Left renal pelvis (tissue), 4 donors: Measurements from ENCODE around the gene GREM1. TPM values are rescaled to one million over a fixed set of nuclear protein-coding genes. Genes with fewer than 3 reads are reported as not detected.

Source experiments
- DNase-seq, 4 donors: peaks; one replicate each; pipeline ENCODE4 v3.0.0-alpha.2; 2013; ENCODE audit warnings: low read depth in 4 of 4, low spot score in 3 of 4
- polyA plus RNA-seq, 4 donors: library from polyadenylated mRNA; unstranded; fragments of 120-200 nt; gene quantifications; one replicate each; pipeline ENCODE4 v1.2.1, GENCODE V29; 2013; ENCODE audit not compliant: insufficient read length in 4 of 4

GREM1 gene
- polyA plus RNA-seq, 4 donors = 0.21 to 0.60 (median 0.41) TPM

GRCh38 chr15:32775103-32775502 lies 57.3 kb downstream of the GREM1 start:
- no peak for DNase-seq

GRCh38 chr15:32778391-32779176 lies 60.8 kb downstream of the GREM1 start:
- DNase-seq = no peak

- no peak for DNase-seq
Observed at GRCh38 chr15:32781781-32782180, 64.0 kb downstream of the GREM1 start.

- DNase-seq = no peak
Observed at GRCh38 chr15:32784581-32784980, 66.8 kb downstream of the GREM1 start.

GRCh38 chr15:32786906-32787305 lies 69.1 kb downstream of the GREM1 start:
- DNase-seq = no peak

GRCh38 chr15:32787949-32788348 lies 70.1 kb downstream of the GREM1 start:
- no peak for DNase-seq

GRCh38 chr15:32790352-32790999 lies 72.7 kb downstream of the GREM1 start:
- no peak for DNase-seq

GRCh38 chr15:32792436-32792835 lies 74.6 kb downstream of the GREM1 start:
- no peak for DNase-seq

Other genes with a start within 250 kb of the GREM1 start
- 10 to 100 TPM; 15.6 to 29.5 (median 21.2) TPM for gene GOLGA8N, start 124.5 kb upstream of the GREM1 start, polyA plus RNA-seq
- gene ARHGAP11A, start 102.5 kb upstream of the GREM1 start, polyA plus RNA-seq = 10 to 100 TPM; 30.9 to 35.6 (median 33.3) TPM
- 10 to 100 TPM; 19.5 to 65.1 (median 24.2) TPM for gene SCG5, start 76.3 kb upstream of the GREM1 start, polyA plus RNA-seq